HG02623 (cell line): ENCODE measurements around the gene PCNX3.
"Not testable (repeated sequence)": the region's sequence is repeated elsewhere in the genome, so short reads cannot be mapped to it uniquely, and the experiment has no call there.

Source experiments
- ATAC-seq: cut with Tn5 transposase; IDR thresholded peaks from one replicate; pipeline ENCODE4 v1.9.1; 2021; ENCODE audit warnings: moderate library complexity; ENCODE audit not compliant: unreplicated experiment

The PCNX3 gene

DNA sequence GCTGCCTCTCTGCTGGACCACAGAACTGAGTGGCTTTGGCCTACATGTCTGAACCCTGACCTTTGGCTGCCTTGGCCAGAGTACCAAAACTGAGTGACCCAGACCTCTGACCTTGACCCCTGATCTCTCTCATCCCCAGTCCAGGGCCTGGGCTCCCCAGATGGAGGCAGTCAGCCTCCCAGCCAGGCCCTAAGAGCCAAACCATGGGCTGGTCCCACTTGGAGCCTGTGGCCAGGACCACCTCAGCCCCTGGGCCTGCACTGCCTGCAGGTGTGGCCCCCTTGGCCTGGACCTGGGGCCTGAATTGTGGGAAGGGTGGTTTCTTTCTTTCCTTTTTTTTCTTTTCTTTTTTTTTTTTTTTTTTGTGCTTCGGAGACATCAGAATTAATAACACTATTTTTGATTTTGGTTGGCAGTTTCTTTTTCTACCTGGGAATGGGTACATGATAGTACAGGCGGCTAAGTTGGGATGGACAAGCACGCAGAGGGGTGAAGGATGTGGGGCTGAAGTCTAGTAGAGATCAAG is 21.5 kb downstream of the PCNX3 start:
- ATAC-seq, result no peak

DNA sequence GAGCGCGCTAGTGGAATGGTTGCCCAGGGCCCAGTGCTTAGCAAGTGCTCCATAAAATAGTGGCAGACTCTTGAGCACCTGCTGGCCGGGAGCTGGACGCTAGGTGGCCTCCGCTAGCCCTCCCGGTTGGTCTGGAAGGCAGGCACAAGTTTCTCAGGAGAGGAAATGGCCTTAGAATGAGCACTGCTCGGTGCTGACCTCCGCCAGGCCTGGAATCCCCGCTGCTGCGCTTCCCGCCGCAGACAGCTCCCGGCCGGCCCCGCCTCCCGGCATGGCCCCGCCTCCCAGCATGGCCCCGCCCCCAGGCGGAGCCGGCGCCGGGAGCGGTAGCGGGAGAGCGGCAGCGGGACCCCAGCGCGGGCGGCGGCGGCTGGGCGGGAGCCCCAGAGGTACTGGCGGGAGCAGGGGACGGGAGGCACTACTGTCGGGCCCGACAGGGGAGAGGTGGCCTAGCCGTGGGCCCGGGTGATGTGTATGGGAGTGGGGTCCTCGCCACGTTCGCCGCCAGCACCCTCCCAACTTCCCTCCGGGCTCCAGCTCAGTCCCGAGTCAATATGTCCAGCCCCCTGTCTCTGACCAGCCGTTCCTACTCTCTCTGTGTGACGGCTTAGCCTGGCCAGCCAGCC is 22.3 kb downstream of the PCNX3 start, which contains the start of gene SIPA1:
Gene SIPA1, plus strand, starts transcription at position 308 of the 626 bp plus-strand sequence. CDS start 2,821 bp downstream, outside the sequence.
- ATAC-seq, result peak; percentile 53

DNA sequence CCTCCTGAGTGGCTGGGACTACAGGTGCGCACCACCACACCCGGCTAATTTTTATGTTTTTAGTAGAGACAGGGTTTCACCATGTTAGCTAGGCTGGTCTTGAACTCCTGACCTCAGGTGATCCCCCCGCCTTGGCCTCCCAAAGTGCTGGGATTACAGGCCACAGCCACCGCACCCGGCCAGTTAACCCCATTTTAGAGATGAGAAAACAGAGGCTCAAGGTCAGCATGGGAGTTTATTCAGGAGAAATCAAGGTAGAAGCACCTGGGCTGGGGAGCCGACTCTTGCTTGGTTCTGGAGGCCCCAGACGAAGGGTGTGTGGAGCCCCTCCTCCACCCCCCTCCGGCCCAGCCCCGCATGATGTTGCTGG is 23.6 kb downstream of the PCNX3 start:
- not testable (repeated sequence) for ATAC-seq

- no peak for ATAC-seq
These were observed 24.3 kb downstream of the PCNX3 start for GRCh38 chr11:65639623-65640482.

DNA sequence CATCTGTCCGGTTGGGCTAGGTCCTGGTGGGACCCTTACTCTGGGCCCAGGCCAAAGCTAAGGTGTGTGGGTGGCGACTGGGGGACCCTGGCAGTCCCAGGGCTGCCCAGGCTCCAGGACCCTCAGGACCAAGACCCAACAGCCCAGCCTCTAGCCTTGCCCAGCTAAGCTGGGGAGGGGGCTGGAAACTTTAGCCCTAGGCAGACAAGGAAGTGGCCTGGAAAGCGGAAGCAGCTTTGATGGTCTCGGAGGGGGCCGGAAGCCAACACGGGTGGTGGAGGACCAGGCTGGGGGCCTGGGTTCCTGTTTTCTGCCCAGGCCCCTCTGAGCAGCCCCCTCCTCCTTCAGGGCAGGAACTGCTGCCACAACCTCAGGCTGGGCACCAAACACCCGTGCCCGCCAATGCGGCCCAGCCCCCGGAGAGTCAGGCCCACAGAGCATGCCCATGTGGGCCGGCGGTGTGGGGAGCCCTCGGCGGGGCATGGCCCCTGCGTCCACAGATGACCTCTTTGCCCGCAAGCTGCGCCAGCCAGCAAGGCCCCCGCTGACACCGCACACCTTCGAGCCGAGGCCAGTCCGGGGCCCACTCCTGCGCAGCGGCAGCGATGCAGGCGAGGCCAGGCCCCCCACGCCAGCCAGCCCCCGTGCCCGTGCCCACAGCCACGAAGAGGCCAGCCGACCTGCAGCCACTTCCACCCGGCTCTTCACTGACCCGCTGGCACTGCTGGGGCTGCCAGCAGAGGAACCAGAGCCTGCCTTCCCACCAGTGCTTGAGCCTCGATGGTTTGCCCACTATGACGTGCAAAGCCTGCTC is 25.1 kb downstream of the PCNX3 start:
- no peak for ATAC-seq

GRCh38 chr11:65641297-65642013 is 25.9 kb downstream of the PCNX3 start:
- ATAC-seq, result no peak

GRCh38 chr11:65642014-65642671 is 26.6 kb downstream of the PCNX3 start:
- ATAC-seq, result no peak

GRCh38 chr11:65643971-65644370 is 28.4 kb downstream of the PCNX3 start:
- no peak for ATAC-seq

DNA sequence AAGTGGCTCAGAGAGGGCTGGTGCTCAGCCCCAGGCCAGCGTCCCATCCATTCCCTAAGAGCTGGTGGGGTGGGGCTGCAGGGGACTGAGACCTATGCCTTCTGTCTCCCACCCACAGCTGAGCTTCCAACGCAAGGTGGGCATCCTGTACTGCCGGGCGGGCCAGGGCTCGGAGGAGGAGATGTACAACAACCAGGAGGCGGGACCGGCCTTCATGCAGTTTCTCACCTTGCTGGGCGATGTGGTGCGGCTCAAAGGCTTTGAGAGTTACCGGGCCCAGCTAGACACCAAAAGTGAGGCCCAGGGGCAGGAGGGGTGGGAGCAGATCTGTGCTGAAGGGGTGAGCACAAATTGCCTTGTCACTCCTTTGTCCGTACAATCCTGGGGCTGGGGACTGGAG is 29.3 kb downstream of the PCNX3 start:
- ATAC-seq, result no peak

DNA sequence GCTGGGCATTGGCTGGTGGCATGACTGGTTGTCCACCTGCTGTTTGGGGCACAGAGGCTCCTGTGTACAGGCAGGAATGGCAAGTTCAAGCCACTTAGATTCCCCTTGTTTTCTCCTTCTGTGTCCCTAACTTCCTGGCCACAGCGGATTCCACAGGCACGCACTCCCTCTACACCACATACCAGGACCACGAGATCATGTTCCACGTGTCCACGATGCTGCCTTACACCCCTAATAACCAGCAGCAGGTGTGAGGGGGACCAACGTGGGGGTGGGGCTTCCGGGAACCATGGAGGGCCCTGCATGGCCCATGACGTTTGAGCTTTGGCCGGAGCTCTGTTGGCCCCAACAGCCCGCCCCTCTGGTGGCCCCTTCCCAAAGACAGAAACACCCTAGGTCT is 30.1 kb downstream of the PCNX3 start:
- no peak for ATAC-seq

DNA sequence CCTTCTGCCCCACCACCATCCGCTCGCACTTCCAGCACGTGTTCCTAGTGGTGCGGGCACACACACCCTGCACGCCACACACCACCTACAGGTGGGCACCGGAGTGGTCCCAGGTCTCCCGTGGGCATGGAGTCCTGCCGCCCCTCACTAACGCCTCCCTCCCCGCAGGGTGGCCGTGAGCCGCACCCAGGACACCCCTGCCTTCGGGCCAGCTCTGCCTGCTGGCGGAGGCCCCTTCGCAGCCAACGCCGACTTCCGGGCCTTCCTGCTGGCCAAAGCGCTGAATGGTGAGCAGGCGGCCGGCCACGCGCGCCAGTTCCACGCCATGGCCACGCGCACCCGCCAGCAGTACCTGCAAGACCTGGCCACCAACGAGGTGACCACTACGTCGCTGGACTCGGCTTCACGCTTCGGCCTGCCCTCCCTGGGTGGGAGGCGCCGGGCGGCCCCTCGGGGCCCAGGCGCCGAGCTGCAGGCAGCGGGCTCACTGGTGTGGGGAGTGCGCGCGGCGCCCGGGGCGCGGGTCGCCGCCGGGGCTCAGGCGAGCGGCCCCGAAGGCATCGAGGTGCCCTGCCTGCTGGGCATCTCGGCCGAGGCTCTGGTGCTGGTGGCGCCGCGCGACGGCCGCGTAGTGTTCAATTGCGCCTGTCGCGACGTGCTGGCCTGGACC is 30.8 kb downstream of the PCNX3 start:
- ATAC-seq, result no peak

GRCh38 chr11:65646958-65647701 is 31.6 kb downstream of the PCNX3 start:
- no peak for ATAC-seq

- ATAC-seq, result no peak
These were observed 33.5 kb downstream of the PCNX3 start for GRCh38 chr11:65648997-65649493.

DNA sequence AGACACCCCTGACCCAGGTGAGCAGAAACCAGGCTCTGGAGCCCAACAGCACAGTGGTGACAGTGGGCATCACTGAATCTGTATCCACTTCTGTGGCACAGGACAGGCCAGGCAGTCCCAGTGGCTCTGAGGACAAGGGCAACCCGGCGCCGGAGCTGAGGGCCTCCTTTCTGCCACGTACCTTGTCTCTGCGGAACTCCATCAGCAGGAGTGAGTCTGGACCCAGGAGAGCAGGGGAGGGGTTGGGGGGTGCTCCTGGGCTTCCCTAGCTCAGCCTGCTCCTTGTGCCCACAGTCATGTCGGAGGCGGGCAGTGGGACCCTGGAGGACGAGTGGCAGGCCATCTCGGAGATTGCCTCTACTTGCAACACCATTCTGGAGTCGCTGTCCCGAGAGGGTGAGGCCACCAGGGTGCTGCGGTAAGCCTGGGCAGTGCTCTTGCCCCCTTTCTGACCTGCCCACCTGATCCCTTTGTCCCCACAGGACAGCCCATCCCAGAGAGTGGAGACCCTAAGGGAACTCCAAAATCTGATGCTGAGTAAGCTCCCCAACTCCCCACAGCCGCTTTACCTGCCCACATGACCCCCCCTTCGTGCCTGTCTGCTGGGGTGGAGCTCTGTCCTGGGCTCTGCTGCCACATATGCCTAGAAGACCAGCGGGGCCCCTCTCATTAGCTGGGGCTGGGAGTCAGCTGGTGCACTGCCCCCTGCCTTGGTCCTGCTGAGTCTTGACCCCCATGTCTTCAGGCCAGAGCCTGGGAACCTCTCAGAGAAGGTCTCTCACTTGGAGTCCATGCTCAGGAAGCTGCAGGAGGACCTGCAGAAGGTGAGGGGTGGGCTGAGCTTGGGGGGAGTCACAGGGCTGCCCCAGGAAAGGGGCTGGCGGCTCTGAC is 34.3 kb downstream of the PCNX3 start:
- no peak for ATAC-seq

GRCh38 chr11:65650547-65651338 is 35.2 kb downstream of the PCNX3 start:
- ATAC-seq, result no peak

DNA sequence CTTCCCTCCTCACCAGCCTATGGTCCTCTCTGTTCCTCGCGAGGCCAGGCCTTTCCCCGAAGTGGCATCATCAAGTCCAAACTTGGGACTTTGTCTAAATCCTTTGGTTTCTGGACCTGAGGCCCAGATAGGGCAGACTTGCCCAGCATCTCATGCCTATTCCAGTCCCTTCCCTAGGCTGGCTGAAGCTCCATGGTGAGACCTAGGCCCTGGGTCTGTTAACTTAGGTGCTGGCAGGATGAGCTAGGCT is 35.7 kb downstream of the PCNX3 start:
- no peak for ATAC-seq
